Inferior parietal cortex (tissue), 1 donor: ENCODE data around the gene LAMTOR2.

Experiments
- DNase-seq: peaks from one replicate; pipeline ENCODE4 v3.0.0-alpha.2; 2016; ENCODE audit errors: extremely low spot score

Gene LAMTOR2

DNA sequence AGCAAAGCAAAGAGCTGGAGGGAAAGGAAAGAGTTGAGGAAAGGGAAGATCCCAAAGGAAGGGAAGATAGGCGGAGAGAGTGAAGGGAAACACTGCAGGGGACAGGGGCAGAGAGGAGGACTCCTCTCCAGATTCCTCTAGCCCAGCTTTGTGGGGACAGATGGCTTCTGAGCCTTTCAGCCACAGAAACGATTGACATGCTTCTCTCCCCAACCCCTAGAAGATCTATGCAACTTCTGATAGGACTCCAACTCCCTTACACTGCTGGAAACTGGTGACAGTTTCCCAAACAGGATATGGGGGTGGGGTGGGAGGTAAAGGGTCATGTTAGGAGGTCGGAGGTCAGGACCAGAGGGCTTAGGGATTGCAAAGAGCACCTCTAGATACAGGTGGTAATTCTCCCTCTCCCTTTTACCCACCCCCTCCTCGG, 21.2 kb downstream of the LAMTOR2 start:
- DNase-seq = no peak

- no peak for DNase-seq
Observed at GRCh38 chr1:156076609-156077429, 22.2 kb downstream of the LAMTOR2 start.

DNA sequence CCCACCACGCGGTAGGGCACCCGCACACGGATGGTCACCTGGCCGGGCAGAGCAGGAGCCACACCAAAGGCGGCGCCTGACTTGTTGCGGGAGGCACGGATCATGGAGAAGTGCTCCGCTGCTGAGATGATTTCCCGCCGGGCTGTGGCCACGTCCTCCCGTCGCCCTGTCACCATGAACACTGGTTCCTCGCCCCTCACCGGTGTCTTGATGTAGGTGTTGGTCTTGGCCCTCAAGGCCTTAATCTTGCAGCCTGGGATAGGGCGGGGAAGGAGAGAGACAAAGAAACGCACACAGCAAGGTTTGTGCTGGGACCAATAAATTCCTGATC, 22.8 kb downstream of the LAMTOR2 start:
- no peak for DNase-seq

- DNase-seq = no peak
Observed at GRCh38 chr1:156078728-156079127, 24.1 kb downstream of the LAMTOR2 start.

DNA sequence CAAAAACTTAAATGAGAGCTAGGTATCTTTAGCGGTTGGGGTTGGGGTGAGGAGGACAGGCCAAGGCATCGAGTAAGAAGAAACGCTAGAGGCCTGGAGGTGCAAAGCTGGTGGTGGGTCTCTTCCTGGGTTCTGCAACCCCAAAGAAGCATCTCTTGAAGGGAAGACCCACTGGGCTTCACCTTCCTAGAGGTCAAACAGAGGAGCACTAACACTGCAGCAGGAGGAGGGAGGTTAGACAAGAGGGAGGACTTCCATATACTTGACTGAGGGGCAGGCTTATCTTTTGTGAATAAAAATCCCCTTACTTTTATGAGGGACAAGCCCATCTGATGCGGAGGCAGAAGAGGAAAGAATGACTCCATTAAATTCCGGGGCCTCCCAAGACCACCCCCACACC, 25.2 kb downstream of the LAMTOR2 start:
- no peak for DNase-seq

GRCh38 chr1:156080241-156080862, 25.8 kb downstream of the LAMTOR2 start:
- no peak for DNase-seq

- DNase-seq = no peak
Observed at GRCh38 chr1:156080863-156081179, 26.2 kb downstream of the LAMTOR2 start.

DNA sequence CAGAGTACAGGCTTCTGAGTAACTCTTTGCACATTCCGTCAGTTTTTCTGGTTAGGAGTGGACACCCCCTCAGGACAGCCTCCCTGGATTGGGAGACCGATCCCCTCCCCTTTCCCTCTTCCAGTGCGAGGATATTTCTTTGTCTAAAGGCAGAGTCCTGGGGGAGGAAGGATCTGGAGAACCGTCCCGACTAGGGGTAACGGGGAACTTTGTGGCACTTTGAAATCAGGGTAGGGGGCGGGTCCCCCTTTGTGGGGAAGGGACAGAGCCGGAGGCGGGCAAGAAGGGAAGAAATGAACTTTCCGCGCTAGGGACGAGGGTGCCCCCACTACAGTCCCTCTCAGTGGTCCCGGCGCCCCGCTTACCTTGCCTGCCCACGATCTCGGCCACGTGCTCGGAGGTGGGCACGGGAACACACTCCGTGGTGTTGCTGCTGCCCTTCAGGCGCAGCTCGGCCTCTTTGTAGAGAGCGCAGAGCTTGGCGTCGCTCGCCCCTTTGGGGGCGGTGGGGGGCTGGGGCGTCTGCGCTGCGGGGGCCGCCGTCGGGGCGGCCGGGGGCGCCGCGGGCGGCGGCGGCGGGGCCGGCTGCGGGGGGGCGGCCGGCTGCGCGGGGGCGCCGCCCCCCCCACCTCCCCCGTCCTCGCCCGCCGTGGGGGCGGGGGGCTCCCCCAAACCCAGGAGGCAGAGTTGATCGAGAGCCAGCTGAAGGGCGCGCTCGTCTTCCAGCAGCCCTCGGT, 26.8 kb downstream of the LAMTOR2 start:
- DNase-seq = no peak

DNA sequence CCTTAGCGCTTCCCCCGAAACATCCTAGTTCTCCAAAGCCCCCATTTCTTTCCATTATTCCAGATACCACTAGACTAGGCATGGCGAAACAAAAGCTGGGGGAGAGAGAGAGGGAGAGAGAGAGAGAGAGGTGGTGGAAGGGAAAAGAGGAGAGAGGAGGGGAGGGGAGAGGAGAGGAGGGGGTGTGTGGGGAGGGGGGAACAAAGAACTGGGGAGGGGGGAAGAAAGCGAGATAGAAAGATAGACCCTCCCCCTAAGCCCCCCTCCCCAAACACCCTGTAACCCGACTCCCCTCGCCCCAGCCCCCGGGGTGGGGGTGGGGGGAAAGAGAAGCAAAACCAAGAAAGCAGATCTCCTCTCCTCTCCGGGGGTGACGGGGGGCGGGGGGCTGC, 27.3 kb downstream of the LAMTOR2 start:
- DNase-seq = no peak

GRCh38 chr1:156082309-156083091, 27.9 kb downstream of the LAMTOR2 start, which contains the start of gene MEX3A:
Gene MEX3A, minus strand, starts transcription at chr1:156082465. Its CDS starts 467 bp downstream, at chr1:156081998.
- DNase-seq = peak; percentile 60

DNA sequence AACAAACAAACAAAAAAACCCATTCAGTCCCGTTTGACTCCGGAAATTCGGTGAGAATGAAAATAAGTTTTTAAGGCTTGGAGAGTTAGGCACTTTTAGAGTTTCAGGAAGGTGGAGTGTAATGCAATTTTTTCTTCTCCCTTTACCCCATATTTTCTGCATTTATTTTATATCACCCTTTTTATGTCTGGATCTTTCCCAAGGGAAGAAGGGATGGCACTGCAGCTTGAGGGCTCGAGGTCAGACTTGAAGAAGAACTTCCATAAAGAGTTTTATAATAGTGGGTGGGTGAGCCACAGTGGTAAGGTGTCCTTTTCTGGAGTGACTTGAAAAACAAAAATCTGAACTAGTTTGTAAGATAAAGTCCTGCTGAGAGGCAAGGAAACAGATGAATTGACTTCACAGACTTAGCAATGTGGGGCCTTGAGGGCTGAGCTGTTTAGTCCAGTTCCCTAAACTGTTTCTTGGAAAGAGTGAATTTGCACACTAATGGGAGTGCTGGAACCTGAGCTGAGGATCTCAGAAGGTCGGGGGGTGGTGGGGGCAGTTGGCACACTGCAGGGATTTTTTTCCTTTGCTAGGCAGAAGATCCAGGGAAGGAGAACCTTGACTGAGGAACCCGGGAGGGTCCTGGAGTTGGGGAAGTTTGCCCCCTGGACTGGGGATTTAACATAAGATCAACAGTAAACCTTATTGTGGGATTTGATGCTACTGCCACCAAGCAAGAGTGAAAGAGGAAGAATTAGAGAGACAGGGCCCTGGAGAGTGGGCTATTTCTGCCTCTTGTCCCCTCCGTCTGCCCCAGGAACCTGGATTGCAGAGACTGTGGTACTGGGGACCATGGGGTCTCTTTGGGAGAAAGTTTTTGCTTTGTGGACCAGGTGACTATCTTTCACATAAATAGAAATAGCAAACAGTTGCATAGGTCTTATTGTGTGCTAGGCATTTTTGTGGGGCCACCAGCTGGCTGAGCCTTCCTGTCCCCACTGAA, 29.5 kb downstream of the LAMTOR2 start:
- DNase-seq = no peak

DNA sequence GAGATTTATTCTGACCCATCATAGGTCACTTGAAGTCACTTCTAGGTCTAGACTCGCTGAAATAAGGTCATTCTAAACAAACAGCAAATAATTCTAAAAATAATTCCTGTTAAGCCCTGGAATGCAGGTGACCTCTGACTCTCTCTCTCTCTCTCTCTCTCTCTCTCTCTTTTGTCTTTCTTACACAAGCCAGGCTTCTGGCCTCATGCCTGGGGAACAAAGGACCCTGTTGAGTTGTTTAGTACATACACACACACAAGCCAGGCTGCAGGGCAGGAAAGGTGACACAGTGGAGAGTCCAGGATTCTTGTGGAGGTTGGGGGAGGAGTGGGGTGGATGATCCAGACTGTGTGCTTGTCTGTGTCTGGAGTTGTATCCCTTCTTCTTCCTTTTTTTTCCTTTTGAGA, 31.7 kb downstream of the LAMTOR2 start:
- no peak for DNase-seq

DNA sequence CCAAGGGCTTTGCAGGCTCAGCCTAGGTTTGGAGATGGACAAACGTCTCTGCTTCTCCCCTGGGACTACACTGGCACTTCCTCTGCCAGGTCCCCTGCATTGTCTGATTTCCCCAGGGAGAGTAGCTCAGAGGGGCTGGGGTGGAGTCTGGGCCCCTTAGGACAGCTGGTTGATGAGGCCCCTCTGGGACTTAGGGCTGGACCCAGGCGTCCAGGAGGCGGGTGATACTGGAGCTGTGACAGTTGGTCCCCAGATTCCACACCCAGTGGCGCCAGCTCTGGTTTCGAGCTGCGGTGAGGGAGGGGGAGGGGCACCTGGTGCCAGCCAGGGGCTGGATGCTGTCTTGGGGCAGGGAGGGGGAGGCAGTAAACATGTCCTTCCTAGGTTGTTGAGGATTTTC, 35.1 kb downstream of the LAMTOR2 start:
- DNase-seq = no peak

DNA sequence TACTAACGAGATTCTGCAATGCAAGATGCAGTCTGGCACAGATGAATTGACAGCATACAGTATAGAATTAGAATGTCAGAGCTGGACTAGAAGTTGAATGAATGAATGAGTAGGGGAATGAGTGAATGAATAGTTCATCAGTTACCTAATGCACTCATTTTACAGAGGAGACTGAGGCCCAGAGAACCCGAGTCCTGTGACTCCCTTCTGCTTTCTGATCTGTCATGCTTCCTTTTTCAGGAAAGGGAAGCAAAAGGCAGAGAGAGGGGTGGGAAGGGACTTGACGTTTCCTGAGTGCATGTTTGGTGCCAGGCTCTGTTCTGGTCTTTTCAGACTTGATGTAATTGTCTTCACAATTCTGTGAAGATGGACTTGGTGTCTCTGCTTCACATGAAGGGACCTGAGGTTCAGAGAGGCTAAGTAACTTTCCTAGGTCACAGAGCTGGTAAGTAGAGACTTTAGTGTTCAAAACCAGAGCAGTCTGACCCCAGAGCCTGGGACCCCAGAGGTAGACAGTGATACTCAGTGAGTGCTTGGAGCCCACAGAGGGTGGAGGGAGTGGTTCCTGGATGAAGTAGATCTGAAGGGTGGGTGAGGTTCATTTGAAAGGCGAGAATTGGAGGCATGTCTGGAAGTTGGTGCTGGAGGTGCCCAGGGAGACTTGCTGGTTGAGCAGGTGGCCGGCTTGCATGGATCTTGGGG, 35.7 kb downstream of the LAMTOR2 start:
- DNase-seq = no peak

DNA sequence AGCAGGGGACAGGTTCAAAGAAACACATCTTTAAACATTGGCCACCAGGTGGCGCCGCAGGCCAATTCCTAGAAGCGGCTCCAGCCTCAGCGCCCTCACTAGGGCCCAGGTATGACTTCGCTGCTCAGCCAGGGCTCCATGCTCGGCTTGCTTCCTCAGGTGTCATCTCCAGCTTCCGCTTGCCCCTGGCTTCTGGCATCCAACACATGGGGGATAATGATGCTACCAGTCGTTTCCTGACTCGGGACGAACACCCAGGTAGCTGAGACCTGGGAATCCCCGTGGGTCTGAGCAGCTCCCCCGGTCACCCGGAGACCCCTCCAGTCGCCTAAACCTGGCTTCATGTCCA, 36.2 kb downstream of the LAMTOR2 start:
- peak; percentile 90 for DNase-seq

DNA sequence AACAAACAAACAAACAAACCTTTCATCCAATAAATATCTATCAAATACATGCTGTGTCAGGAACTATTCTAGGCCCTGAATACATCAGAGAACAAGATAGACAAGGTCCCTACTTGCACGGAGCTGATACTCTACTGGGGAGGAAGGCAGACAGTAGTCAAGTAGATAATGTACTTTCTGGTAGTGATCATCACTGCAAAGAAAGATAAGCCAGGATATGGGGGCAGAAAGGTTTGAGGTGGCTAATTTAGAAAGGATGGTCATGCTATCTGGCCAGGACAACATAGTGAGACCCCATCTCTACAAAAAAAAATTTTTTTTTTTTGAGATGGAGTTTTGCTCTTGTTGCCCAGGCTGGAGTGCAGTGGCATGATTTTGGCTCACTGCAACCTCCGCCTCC, 37.0 kb downstream of the LAMTOR2 start:
- no peak for DNase-seq

GRCh38 chr1:156095906-156096508, 41.4 kb downstream of the LAMTOR2 start:
- DNase-seq = no peak

- DNase-seq = peak; percentile 76
Observed at GRCh38 chr1:156096640-156097391, 42.2 kb downstream of the LAMTOR2 start.

DNA sequence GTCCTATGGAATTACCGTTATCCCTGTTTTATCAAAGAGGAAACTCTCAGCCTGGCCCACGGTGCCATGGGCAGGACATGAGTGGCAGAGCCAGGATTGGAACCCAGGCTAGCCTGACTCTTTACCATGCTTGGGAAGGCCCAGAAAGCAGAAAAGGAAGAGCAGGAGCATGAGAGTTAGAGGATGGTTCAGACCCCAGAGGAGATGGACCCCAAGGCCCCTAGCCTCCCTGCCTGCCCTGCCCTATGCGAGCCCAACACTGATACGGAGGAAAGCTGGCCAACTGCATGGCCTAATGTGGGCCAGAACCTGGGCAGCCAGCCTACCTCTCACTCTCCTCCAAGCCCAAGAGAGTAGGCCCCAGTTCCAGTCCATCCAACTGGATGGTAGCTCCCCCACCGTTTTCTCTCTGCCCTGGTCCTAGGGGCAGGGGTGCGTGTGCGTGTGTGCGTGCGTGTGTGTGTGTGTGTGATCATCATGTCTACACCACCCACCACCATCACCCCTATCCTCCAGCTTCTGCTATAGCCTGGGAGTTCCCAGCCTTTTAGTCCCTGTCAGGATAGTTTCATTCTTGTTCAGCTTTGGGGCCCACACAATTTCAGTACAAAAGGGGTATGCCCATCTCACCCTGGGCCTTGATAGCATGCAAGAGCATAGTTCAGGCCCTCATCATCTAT, 43.1 kb downstream of the LAMTOR2 start:
- DNase-seq = no peak
